ENCODE measurements around the gene EXD3.
"Not testable (repeated sequence)": the region's sequence is repeated elsewhere in the genome, so short reads cannot be mapped to it uniquely, and the experiment has no call there.

- not testable (repeated sequence) for TF ChIP-seq EZH2phosphoT487 (IDR thresholded peaks at IDR 0.05; ENCODE audit: borderline replicate concordance, low read depth); CTCF (IDR thresholded peaks at IDR 0.05); SIN3A (IDR thresholded peaks at IDR 0.05; ENCODE audit: borderline replicate concordance, low read depth, low read length); YY1 (IDR thresholded peaks at IDR 0.05; ENCODE audit: low read depth); MAX (IDR thresholded peaks at IDR 0.05; ENCODE audit: low read depth); NRF1 (IDR thresholded peaks at IDR 0.05; ENCODE audit: low read depth, low read length); EP300 (IDR thresholded peaks at IDR 0.05; ENCODE audit: borderline replicate concordance in 1 of 2, low read depth in 1 of 2, low read length in 1 of 2); USF2 (IDR thresholded peaks at IDR 0.05; ENCODE audit: borderline replicate concordance, low read depth, low read length); SMC3 (IDR thresholded peaks at IDR 0.05; ENCODE audit: low read depth, low read length); REST (IDR thresholded peaks at IDR 0.05; ENCODE audit: low read depth, low read length); POLR2AphosphoS5 (IDR thresholded peaks at IDR 0.05; ENCODE audit: low read depth, low read length); USF1 (IDR thresholded peaks at IDR 0.05; ENCODE audit: borderline replicate concordance, low read depth); RFX5 (IDR thresholded peaks at IDR 0.05; ENCODE audit: low read length); NFIC (IDR thresholded peaks at IDR 0.05; ENCODE audit: borderline replicate concordance)
Measured at GRCh38 chr9:137450539-137451222, 27.7 kb upstream of the EXD3 start.

Measured in SK-N-SH (cell line).